ELF-1 (cell line): ENCODE results near the gene GNB1L.
"Not testable (repeated sequence)": the region's sequence is repeated elsewhere in the genome, so short reads cannot be mapped to it uniquely, and the experiment has no call there.

Experiments used
- DNase-seq: peaks from one replicate; pipeline ENCODE4 v3.0.0-alpha.2; 2016; ENCODE audit warnings: low read depth, low spot score

The GNB1L gene

GRCh38 chr22:19889951-19890350 lies 35.3 kb upstream of the GNB1L start:
- DNase-seq = no peak

- no peak for DNase-seq
Observed at GRCh38 chr22:19888131-19888746, 33.6 kb upstream of the GNB1L start.

- DNase-seq = no peak
Observed at GRCh38 chr22:19887256-19887985, 32.7 kb upstream of the GNB1L start.

GRCh38 chr22:19886605-19887255 lies 32.1 kb upstream of the GNB1L start:
- DNase-seq = no peak

GRCh38 chr22:19885841-19886592 lies 31.3 kb upstream of the GNB1L start:
- DNase-seq = no peak

GRCh38 chr22:19884954-19885751 lies 30.5 kb upstream of the GNB1L start:
- DNase-seq = no peak

GRCh38 chr22:19884161-19884953 lies 29.7 kb upstream of the GNB1L start:
- no peak for DNase-seq

- not testable (repeated sequence) for DNase-seq
Observed at GRCh38 chr22:19883446-19883845, 28.8 kb upstream of the GNB1L start.

GRCh38 chr22:19882446-19883381 lies 28.0 kb upstream of the GNB1L start:
- DNase-seq = no peak

- DNase-seq = peak; percentile 99
Observed at GRCh38 chr22:19880786-19881569, 26.3 kb upstream of the GNB1L start.

GRCh38 chr22:19879992-19880785 lies 25.5 kb upstream of the GNB1L start:
- peak; percentile 18 for DNase-seq

- no peak for DNase-seq
Observed at GRCh38 chr22:19879643-19879991, 24.9 kb upstream of the GNB1L start.

- DNase-seq = peak; percentile 3
Observed at GRCh38 chr22:19879246-19879570, 24.5 kb upstream of the GNB1L start.

- peak; percentile 2 for DNase-seq
Observed at GRCh38 chr22:19878461-19879245, 24.0 kb upstream of the GNB1L start.

- DNase-seq = peak; percentile 11
Observed at GRCh38 chr22:19877626-19878339, 23.1 kb upstream of the GNB1L start.

- peak; percentile 0 for DNase-seq
Observed at GRCh38 chr22:19876941-19877625, 22.4 kb upstream of the GNB1L start.
